ENCODE results near the gene RAB9A.
A peak's percentile ranks its signal among the peaks of the same experiment; 100 is the strongest.
"Not testable (repeated sequence)": the region's sequence is repeated elsewhere in the genome, so short reads cannot be mapped to it uniquely, and the experiment has no call there.

The RAB9A gene

GRCh38 chrX:13703135-13703534 is 14.2 kb downstream of the RAB9A start:
- peak in 1 of 2 experiments; percentile 4 for DNase-seq

GRCh38 chrX:13703589-13703988 is 14.7 kb downstream of the RAB9A start:
- no peak for DNase-seq

- DNase-seq, result no peak
These were observed 22.2 kb downstream of the RAB9A start for GRCh38 chrX:13711141-13711540.

- DNase-seq, result no peak
These were observed 27.5 kb downstream of the RAB9A start for GRCh38 chrX:13716455-13716854.

GRCh38 chrX:13716905-13717304 is 28.0 kb downstream of the RAB9A start:
- DNase-seq, result no peak

GRCh38 chrX:13717700-13718472 is 29.0 kb downstream of the RAB9A start:
- no peak for DNase-seq

GRCh38 chrX:13719192-13719856 is 30.4 kb downstream of the RAB9A start:
- DNase-seq, result no peak

DNA sequence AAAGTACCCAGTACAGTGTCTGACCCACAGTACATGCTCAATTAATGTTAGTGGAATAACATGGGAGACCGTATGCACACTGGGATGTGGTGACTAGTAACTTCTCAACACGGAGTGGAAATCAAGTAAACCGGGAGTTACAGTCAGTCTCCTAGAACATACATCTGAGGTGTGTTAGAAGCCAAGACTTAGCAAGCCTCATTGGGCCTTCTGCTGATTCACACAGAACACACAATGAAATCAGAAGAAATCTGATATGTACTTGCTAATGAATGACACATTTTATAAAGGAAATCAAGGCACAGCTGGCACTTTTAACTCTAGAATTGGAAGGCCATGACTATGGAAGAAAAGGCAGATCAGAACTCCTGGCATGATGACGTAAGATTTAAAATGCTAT is 32.4 kb downstream of the RAB9A start:
- DNase-seq, result no peak

DNA sequence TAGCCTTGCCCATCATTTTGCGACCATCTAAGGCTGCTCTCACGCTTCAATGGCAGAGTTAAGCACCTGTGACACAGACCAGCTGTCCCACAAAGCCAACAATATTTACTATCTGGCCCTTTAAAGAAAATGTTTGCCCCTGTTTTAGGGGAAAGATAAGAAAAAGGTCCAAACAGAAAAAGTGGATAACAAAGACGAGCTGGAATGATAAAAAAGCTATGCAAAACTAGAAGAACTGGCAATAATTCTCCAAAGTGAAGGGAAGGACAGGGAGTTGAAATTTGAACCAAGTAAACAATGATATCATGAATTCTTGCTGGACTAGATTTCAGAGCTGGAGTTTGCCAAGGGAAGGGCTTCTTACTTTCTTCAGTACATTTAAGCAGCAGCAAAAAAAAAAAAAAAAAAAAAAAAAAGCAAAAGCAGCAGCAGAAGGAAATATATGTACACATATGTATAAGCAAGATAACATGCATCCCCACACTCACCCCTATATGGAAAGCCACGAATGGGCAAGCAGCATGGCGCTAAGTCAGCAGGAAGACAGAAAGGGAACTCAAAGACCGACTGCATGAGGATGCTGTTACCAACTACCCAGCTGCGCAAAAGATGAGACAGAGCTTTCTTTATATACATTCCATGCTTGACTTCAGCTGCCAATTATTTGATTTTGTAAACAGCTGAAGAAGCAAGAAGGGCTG is 33.0 kb downstream of the RAB9A start:
- no peak for DNase-seq

GRCh38 chrX:13724878-13725277 is 36.0 kb downstream of the RAB9A start:
- DNase-seq, result not testable (repeated sequence)

- not testable (repeated sequence) for DNase-seq
These were observed 37.7 kb downstream of the RAB9A start for GRCh38 chrX:13726583-13726982.

- not testable (repeated sequence) for DNase-seq
These were observed 41.6 kb downstream of the RAB9A start for GRCh38 chrX:13730523-13730922.

DNA sequence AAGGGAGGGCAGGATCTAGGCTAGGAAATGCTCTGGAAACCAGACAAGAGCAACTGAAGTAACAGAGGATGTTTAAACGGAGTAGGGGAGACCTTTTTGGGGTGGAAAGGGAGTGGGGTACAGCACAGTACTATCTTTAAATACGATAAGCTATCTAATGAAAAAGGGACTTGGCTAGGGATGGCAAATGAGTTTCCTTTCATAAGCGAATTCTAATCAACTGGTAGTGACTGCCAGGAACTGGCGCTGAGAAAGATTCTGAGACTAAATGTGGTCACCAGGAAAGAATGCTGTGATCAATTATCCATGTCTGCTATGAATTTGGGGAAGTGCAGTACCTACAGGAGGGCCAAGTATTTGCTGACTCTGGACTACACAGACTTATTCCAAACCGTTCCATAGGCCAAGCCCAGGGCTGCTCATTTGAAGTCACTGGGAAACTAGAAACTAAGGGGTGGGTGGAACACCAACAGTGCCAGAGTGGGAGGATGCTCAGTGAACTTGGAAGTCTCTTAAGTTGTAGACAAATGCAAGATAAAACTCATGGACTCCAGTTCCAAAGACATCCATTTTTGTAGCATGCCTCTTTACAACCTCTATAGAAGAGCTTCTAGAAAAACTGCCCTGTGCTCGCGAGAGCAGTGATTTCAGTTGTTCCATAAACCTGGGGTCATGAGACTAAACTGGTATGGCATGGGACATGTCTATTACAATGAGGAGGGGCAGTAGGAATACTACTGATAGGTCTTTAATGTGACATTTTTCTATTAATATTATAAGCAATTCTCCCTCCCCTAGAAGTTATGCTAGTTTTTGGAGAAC is 43.5 kb downstream of the RAB9A start:
- no peak for DNase-seq

DNA sequence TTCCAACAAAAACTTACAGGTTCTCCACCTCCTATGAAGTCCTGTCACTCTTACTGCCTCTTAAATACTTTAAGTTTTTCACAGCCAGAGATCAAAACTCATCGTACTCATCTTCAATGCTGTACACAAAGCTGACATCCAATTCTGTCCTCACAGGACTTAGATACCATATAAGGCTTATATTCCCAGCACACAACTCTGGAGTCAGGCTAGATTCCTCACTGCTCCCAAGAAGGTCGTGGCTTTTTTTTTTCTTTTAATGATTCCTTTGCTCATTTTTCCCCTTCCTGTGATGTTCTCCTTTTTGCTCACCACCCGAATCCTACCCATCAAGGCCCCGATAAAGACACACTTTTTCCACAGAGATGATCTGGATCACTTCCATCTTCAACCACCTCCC is 44.6 kb downstream of the RAB9A start:
- DNase-seq, result no peak

- DNase-seq, result peak; percentile 93 to 97
These were observed 45.6 kb downstream of the RAB9A start, which contains the start of the genes OFD1 and TRAPPC2 for GRCh38 chrX:13734278-13735172. TSS of gene OFD1 (plus strand) at chrX:13734748. CDS start at chrX:13735072, 324 bp downstream. TSS of gene TRAPPC2 (minus strand) at chrX:13734620. CDS start at chrX:13719963, 14,657 bp downstream.

DNA sequence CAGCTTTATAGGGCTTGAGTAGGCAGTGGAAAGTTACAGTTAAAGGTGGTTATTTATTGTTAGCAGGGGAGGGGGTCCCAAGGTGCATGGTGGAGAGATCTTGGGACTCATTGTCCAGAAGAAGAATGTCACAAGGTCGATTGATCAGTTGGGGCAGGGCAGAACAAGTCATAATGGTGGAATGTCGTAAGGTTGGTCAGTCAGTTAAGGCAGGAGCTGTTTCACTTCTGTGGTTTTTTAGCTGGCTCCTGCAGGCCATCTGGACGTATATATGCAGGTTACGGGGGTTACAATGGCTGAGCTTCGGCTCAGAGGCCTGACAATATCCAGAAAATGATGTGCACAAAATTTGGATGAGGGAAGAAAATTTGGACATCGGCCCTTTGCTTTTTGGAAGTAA is 52.8 kb downstream of the RAB9A start:
- no peak for DNase-seq

- DNase-seq, result no peak
These were observed 53.7 kb downstream of the RAB9A start for GRCh38 chrX:13742397-13743176.

- DNase-seq, result peak in 1 of 2 experiments; percentile 40
These were observed 58.9 kb downstream of the RAB9A start for GRCh38 chrX:13747836-13748235.

- no peak for DNase-seq
These were observed 59.6 kb downstream of the RAB9A start for GRCh38 chrX:13748486-13748885.

DNA sequence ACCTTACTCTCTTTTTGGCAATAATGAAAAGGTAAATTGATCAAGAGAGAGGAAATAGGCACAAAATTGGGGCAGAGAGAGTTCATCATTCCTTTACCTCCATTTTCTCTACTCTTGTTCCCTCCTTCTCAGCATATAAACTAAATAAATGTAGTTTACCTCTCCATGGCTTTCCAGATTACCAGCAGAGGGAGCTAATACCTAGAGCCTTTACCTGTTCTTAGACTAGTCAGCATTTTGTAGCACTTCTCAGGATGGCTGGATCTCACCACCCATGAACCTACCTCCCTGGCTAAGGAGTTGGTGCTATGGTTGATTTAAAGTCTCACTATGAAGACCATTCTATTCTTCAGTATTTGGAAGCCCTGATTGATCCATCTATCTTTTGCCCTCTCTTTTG is 61.3 kb downstream of the RAB9A start:
- peak; percentile 41 to 60 for DNase-seq

- no peak for DNase-seq
These were observed 61.9 kb downstream of the RAB9A start for GRCh38 chrX:13750812-13751211.

All from NCI-H524 (cell line).